HepG2 (cell line): ENCODE data around the gene CDC34. TPM values are rescaled to one million over a fixed set of nuclear protein-coding genes. Genes with fewer than 3 reads are reported as not detected.
A peak's percentile ranks its signal among the peaks of the same experiment; 100 is the strongest.

Experiments
- AHDC1 ChIP-seq: sonication (generic); formaldehyde crosslinking; IDR thresholded peaks from 2 replicates; pipeline ENCODE4 v1.5.1; 2020; ENCODE audit warnings: mild to moderate bottlenecking, missing genetic modification reagents, borderline replicate concordance
- BRCA1 ChIP-seq: sonication (generic); formaldehyde crosslinking; IDR thresholded peaks from 2 replicates; pipeline ENCODE4 v1.4.0; 2020; ENCODE audit warnings: missing genetic modification reagents
- JUND ChIP-seq: sonication (generic); formaldehyde crosslinking; IDR thresholded peaks from 2 replicates; pipeline ENCODE4 v1.8.0; 2022; ENCODE audit warnings: mild to moderate bottlenecking, missing genetic modification reagents
- NR2F1 ChIP-seq, 2 experiments: fragments of 450-650 bp in 1 of 2; formaldehyde crosslinking in 1 of 2; IDR thresholded peaks; 2 replicates each; pipeline versions ENCODE4 v1.5.0 to v1.6.1; 2016 to 2020; ENCODE audit warnings: mild to moderate bottlenecking in 1 of 2, missing compliant biosample characterization in 1 of 2, missing genetic modification reagents in 1 of 2, moderate library complexity in 1 of 2
- RERE ChIP-seq: IDR thresholded peaks from 2 replicates; pipeline ENCODE4 v1.6.1; 2016; ENCODE audit warnings: low read depth, missing genetic modification reagents, missing compliant biosample characterization
- ZFP62 ChIP-seq: sonication (generic); formaldehyde crosslinking; IDR thresholded peaks from 2 replicates; pipeline ENCODE4 v1.4.0; 2020; ENCODE audit warnings: missing genetic modification reagents
- ZFP82 ChIP-seq: sonication (generic); formaldehyde crosslinking; IDR thresholded peaks from 2 replicates; pipeline ENCODE4 v1.5.1; 2020; ENCODE audit warnings: mild to moderate bottlenecking, missing genetic modification reagents, borderline replicate concordance
- ZFX ChIP-seq: sonication (generic); formaldehyde crosslinking; IDR thresholded peaks from 2 replicates; pipeline ENCODE4 v1.4.0; 2020; ENCODE audit warnings: mild to moderate bottlenecking, low read depth, missing genetic modification reagents, moderate library complexity
- ZMYM2 ChIP-seq: sonication (generic); formaldehyde crosslinking; IDR thresholded peaks from 2 replicates; pipeline ENCODE4 v1.8.0; 2022; ENCODE audit warnings: mild to moderate bottlenecking, missing genetic modification reagents
- ZNF432 ChIP-seq: sonication (generic); formaldehyde crosslinking; IDR thresholded peaks from 2 replicates; pipeline ENCODE4 v1.5.0; 2020; ENCODE audit warnings: missing genetic modification reagents, mild to moderate bottlenecking, borderline replicate concordance
- ZNF784 ChIP-seq: sonication (generic); formaldehyde crosslinking; IDR thresholded peaks from 2 replicates; pipeline ENCODE4 v1.5.1; 2020; ENCODE audit warnings: missing genetic modification reagents, mild to moderate bottlenecking, borderline replicate concordance
- ZSCAN29 ChIP-seq: sonication (generic); formaldehyde crosslinking; conservative IDR thresholded peaks from 2 replicates; pipeline ENCODE4 v1.4.0; 2020; ENCODE audit warnings: mild to moderate bottlenecking, missing genetic modification reagents
- polyA plus RNA-seq, 8 experiments: library from polyadenylated mRNA; depleted of rRNA in 3 of 8; stranded (reverse) in 7 of 8; unstranded in 1 of 8; fragments of >200 nt; fragmentation: Illumina TruSeq in 4 of 8; extraction: Trizol in 4 of 8; gene quantifications; 2 replicates each; pipeline versions ENCODE4 v1.2.1 to v1.2.3, GENCODE V29; 2011 to 2016; ENCODE audit warnings: low read depth in 4 of 8, missing spikeins in 1 of 8, mixed read lengths in 1 of 8; ENCODE audit not compliant: insufficient read depth in 1 of 8
- total RNA-seq, 5 experiments: library from RNA; depleted of rRNA; stranded (reverse); fragments of >200 nt; fragmentation: Illumina TruSeq; extraction: Trizol; gene quantifications; 2 replicates each; pipeline ENCODE4 v1.2.3, GENCODE V29; 2016; ENCODE audit warnings: low read depth in 1 of 5

The CDC34 gene
- total and polyA plus RNA-seq, 2 of the 13 experiments (the other 11 are each of a cell fraction or from before 2014, with no cell fraction given), result 138 to 150 TPM

- TF ChIP-seq RERE (no peak), ZFX (CRISPR knock-in tag) (peak; percentile 78), NR2F1 (CRISPR knock-in tag; IDR thresholded peaks at IDR 0.05) (no peak), ZFP62 (no peak), JUND (CRISPR knock-in tag) (no peak), AHDC1 (CRISPR knock-in tag) (no peak), ZMYM2 (CRISPR knock-in tag) (0 out of 2 replicates have a peak, but pooled peaks have one; percentile 18), ZFP82 (CRISPR knock-in tag) (no peak), BRCA1 (CRISPR knock-in tag) (no peak), ZNF432 (no peak), ZSCAN29 (no peak), ZNF784 (no peak)
These were observed 20.9 kb upstream of the CDC34 start (continued) for GRCh38 chr19:510606-511100.
